Naive thymus-derived CD4-positive, alpha-beta T cell (primary cell): Measurements from ENCODE around the gene EFHC1. TPM values are rescaled to one million over a fixed set of nuclear protein-coding genes. Genes with fewer than 3 reads are reported as not detected.

Experiments
- ATAC-seq: fragments of 150-1000 bp; cut with Tn5 transposase; 2 replicates; pipeline ENCODE4 v1.10.0; 2021; ENCODE audit warnings: mild to moderate bottlenecking, moderate library complexity
- CTCF ChIA-PET: fragments of 350-600 bp; sonication (Branson Sonifier 250); formaldehyde crosslinking; loops from one replicate; lab custom pipeline; 2021; ENCODE audit warnings: antibody characterized with exemption; lab: Charles Lee
- POLR2A ChIA-PET: fragments of 350-600 bp; sonication (Branson Sonifier 250); formaldehyde crosslinking; loops from one replicate; lab custom pipeline; 2021; ENCODE audit warnings: antibody characterized with exemption, inconsistent platforms; lab: Charles Lee
- DNase-seq, 9 donors: peaks; one replicate each; pipeline versions ENCODE4 v3.0.0 to v3.0.0-alpha.2; 2020 to 2022; ENCODE audit warnings: mixed read lengths in 1 of 9
- H3K27ac ChIP-seq: one replicate; pipeline ENCODE4 v1.7.0; 2013; ENCODE audit warnings: mild to moderate bottlenecking, low read depth, low read length, moderate library complexity
- H3K27me3 ChIP-seq, 2 donors: one replicate each; pipeline ENCODE4 v1.7.0; 2013; ENCODE audit warnings: low read length in 2 of 2, mild to moderate bottlenecking in 2 of 2, moderate library complexity in 2 of 2; ENCODE audit not compliant: control insufficient read depth in 2 of 2, insufficient read depth in 2 of 2
- H3K36me3 ChIP-seq, 3 experiments: 1 replicate in 2 of 3; 2 replicates in 1 of 3; pipeline ENCODE4 v1.7.0; 2013; ENCODE audit warnings: low read length in 3 of 3, mild to moderate bottlenecking in 3 of 3, moderate library complexity in 1 of 3; ENCODE audit not compliant: insufficient read depth in 3 of 3, control insufficient read depth in 2 of 3
- H3K4me1 ChIP-seq, 2 donors: one replicate each; pipeline ENCODE4 v1.7.0; 2013; ENCODE audit warnings: low read length in 2 of 2, mild to moderate bottlenecking in 2 of 2, moderate library complexity in 1 of 2; ENCODE audit not compliant: control insufficient read depth in 2 of 2, insufficient read depth in 2 of 2
- H3K4me3 ChIP-seq: 2 replicates; pipeline ENCODE4 v1.7.0; 2013; ENCODE audit warnings: mild to moderate bottlenecking, low read length
- H3K9me3 ChIP-seq, 3 experiments: 1 replicate in 2 of 3; 2 replicates in 1 of 3; pipeline ENCODE4 v1.7.0; 2013; ENCODE audit warnings: low read length in 3 of 3; ENCODE audit not compliant: control insufficient read depth in 2 of 3
- H3K27ac Mint-ChIP-seq, 9 donors: one replicate each; pipeline ENCODE4 v1.8.0; 2020 to 2022; ENCODE audit warnings: mixed read lengths in 9 of 9, mild to moderate bottlenecking in 8 of 9, moderate library complexity in 5 of 9, inconsistent platforms in 2 of 9
- H3K27me3 Mint-ChIP-seq, 5 donors: one replicate each; pipeline ENCODE4 v1.8.0; 2021 to 2022; ENCODE audit warnings: mixed read lengths in 5 of 5, mild to moderate bottlenecking in 1 of 5
- H3K36me3 Mint-ChIP-seq, 5 donors: one replicate each; pipeline ENCODE4 v1.8.0; 2020 to 2022; ENCODE audit warnings: mixed read lengths in 5 of 5, mild to moderate bottlenecking in 3 of 5, inconsistent platforms in 1 of 5
- H3K4me1 Mint-ChIP-seq, 7 donors: one replicate each; pipeline ENCODE4 v1.8.0; 2020 to 2022; ENCODE audit warnings: mixed read lengths in 7 of 7, mild to moderate bottlenecking in 3 of 7, inconsistent platforms in 1 of 7
- H3K4me3 Mint-ChIP-seq, 10 donors: one replicate each; pipeline ENCODE4 v1.8.0; 2020 to 2022; ENCODE audit warnings: mild to moderate bottlenecking in 10 of 10, mixed read lengths in 10 of 10, moderate library complexity in 6 of 10, inconsistent platforms in 2 of 10
- H3K9me3 Mint-ChIP-seq, 11 donors: one replicate each; pipeline ENCODE4 v1.8.0; 2020 to 2022; ENCODE audit warnings: mixed read lengths in 11 of 11, mild to moderate bottlenecking in 4 of 11, inconsistent platforms in 1 of 11, moderate library complexity in 1 of 11
- intact Hi-C, 2 donors: fragments of 100-400 bp; cut with micrococcal nuclease; formaldehyde crosslinking; loops; one replicate each; pipeline ENCODE4 v1.15.1; 2023
- polyA plus RNA-seq, 2 donors: library from polyadenylated mRNA; unstranded; fragments of 300-500 nt; fragmentation: Illumina TruSeq; gene quantifications; one replicate each; pipeline ENCODE4 v1.2.3, GENCODE V29; 2021
- total RNA-seq, 6 experiments: library from RNA in 5 of 6; stranded (reverse) in 5 of 6; gene quantifications; 1 replicate in 5 of 6; 2 replicates in 1 of 6; pipeline ENCODE4 v1.2.3 and lab custom pipeline; 2021 to 2026

EFHC1 gene
- total and polyA plus RNA-seq, 7 experiments from 2014 or later, result 1.9 to 13.8 (median 5.8) TPM

DNA sequence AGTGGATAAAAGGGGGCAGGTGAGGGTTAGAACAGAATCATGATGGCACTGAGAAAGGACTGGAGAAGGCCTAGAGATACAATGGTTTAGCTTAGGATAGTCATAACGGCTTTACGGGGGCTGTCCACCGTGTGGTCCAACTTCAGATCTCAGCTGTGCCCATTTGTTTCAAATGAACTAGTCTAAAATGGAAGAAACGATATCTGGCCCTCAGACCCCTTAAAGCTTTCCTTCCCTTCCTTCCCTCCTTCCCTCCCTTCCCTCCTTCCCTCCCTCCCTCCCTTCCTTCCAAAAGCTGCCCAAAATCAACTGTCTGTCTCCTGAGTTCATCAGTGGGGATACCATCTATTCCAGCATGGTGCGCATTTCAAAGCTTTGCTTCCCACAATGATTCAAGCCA lies 128.9 kb downstream of the EFHC1 start:
- Mint-ChIP-seq H3K27me3 (no peaks in the 10 kb centered on the region), H3K4me3 (no peak overlapping the region), H3K36me3 (peaks cover 0 to 24% (median 10%) of the 10 kb centered on the region in 5 donors), H3K4me1 (peaks cover 13 to 72% (median 50%) of the 10 kb centered on the region in 7 donors), H3K27ac (no peak overlapping the region), H3K9me3 (no peaks in the 10 kb centered on the region)
- DNase-seq (no peak), ATAC-seq (no peak)
- no peaks in the 10 kb centered on the region for H3K9me3 ChIP-seq
- POLR2A ChIA-PET, result no interaction called here
- H3K4me1 ChIP-seq, result no peaks in the 10 kb centered on the region
- intact Hi-C loops, result no loop called here
- CTCF ChIA-PET, result no interaction called here
- H3K4me3 ChIP-seq, result no peak overlapping the region
- H3K27ac ChIP-seq, result no peak overlapping the region
- no peaks in the 10 kb centered on the region for H3K36me3 ChIP-seq
- no peaks in the 10 kb centered on the region for H3K27me3 ChIP-seq

DNA sequence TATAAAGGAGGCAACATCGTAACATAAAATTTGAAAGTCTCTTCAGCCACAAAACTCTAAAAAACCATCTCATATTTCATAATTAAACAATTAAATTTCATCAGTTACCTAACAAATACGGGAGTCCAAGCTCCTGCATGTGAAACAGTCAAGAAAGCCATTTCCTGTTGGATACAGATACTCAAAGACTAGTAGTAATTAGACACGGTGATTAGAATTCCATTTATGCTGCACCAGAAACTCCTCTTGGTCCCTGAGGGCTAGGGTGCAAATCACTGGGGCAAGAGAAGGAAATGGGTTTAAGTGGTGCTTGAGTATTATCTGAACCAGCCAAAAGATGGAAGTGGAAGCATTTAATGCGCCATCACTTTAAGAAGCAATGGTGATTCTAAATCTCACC lies 129.3 kb downstream of the EFHC1 start:
- intact Hi-C loops, result no loop called here
- ATAC-seq, result no peak
- Mint-ChIP-seq H3K36me3 (peaks cover 0 to 20% (median 10%) of the 10 kb centered on the region in 5 donors), H3K27ac (peak overlapping the region in 1 of 9 donors; percentile 10), H3K9me3 (no peaks in the 10 kb centered on the region), H3K4me3 (no peak overlapping the region), H3K4me1 (peaks cover 10 to 69% (median 48%) of the 10 kb centered on the region in 7 donors), H3K27me3 (no peaks in the 10 kb centered on the region)
- ChIA-PET CTCF (interaction anchor here (1.1 kb wide), 1 partner anchor 30 kb away, joined by 3 read pairs; no protein-coding TSS in a partner anchor), POLR2A (no interaction called here)
- H3K27ac ChIP-seq, result no peak overlapping the region
- H3K9me3 ChIP-seq, result no peaks in the 10 kb centered on the region
- DNase-seq, result no peak
- no peaks in the 10 kb centered on the region for H3K27me3 ChIP-seq
- no peaks in the 10 kb centered on the region for H3K4me1 ChIP-seq
- no peaks in the 10 kb centered on the region for H3K36me3 ChIP-seq
- H3K4me3 ChIP-seq, result no peak overlapping the region

DNA sequence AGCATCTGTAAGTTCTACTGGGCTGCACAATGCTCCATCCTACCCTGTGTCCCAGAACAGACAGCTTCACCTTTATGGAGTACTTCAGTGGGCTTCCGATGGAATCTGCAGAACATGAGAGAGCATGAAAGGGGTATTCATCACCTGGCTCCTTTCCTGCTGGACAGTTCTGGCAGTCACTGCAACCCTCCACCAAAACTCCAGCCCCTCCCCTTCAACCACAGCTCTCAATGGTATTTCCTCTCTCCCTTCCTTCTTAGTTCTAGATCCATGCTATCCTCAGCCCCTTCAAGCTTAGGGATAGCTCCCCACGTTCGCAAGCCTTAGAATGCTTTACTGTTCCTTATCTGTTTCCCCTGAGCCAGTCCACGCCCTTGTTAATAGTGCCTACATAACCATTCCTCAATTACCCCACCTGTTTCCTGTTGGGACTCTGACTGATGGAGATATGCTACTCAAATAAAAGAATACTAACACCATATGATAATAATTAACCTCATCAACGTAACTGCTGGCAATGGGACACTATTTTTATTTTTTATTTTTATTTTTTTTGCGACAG lies 130.0 kb downstream of the EFHC1 start:
- Histone ChIP-seq H3K9me3 (no peaks in the 10 kb centered on the region), H3K27me3 (no peaks in the 10 kb centered on the region), H3K4me3 (no peak overlapping the region), H3K4me1 (no peaks in the 10 kb centered on the region), H3K27ac (no peak overlapping the region), H3K36me3 (no peaks in the 10 kb centered on the region)
- ChIA-PET POLR2A (no interaction called here), CTCF (interaction anchor here (1.1 kb wide), 1 partner anchor 30 kb away, joined by 3 read pairs; no protein-coding TSS in a partner anchor)
- no peak overlapping the region for H3K4me3 Mint-ChIP-seq
- no peaks in the 10 kb centered on the region for H3K27me3 Mint-ChIP-seq
- peaks cover 0 to 19% (median 10%) of the 10 kb centered on the region in 5 donors for H3K36me3 Mint-ChIP-seq
- no peaks in the 10 kb centered on the region for H3K9me3 Mint-ChIP-seq
- H3K27ac Mint-ChIP-seq, result no peak overlapping the region
- peaks cover 9 to 65% (median 46%) of the 10 kb centered on the region in 7 donors for H3K4me1 Mint-ChIP-seq
- ATAC-seq (no peak), DNase-seq (no peak)
- intact Hi-C loops, result no loop called here

DNA sequence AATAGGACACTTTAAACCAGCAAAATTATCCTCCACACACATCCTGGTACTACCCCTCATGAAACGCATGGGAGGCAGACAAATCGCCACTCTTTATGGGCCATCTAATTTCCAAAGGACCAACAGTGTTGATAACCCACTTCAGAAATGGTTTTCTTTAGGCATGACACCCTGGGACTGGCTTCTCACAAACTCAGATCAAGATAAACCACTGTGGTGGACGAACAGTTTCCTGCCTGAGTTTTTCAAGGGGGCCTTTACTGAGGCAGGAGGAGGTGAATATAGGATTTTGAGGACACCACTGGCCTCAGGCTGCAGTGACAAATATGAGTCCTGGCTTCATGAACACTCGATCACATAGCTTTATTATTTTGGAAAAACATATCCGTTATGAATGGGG lies 130.7 kb downstream of the EFHC1 start:
- H3K36me3 Mint-ChIP-seq, result peaks cover 0 to 19% (median 10%) of the 10 kb centered on the region in 5 donors
- CTCF ChIA-PET, result no interaction called here
- POLR2A ChIA-PET, result no interaction called here
- Histone ChIP-seq H3K36me3 (no peaks in the 10 kb centered on the region), H3K4me3 (no peak overlapping the region), H3K27me3 (no peaks in the 10 kb centered on the region), H3K9me3 (no peaks in the 10 kb centered on the region), H3K4me1 (no peaks in the 10 kb centered on the region), H3K27ac (no peak overlapping the region)
- intact Hi-C loops, result no loop called here
- no peak overlapping the region for H3K4me3 Mint-ChIP-seq
- no peaks in the 10 kb centered on the region for H3K27me3 Mint-ChIP-seq
- no peak overlapping the region for H3K27ac Mint-ChIP-seq
- ATAC-seq, result no peak
- H3K9me3 Mint-ChIP-seq, result no peaks in the 10 kb centered on the region
- peaks cover 7 to 60% (median 42%) of the 10 kb centered on the region in 7 donors for H3K4me1 Mint-ChIP-seq
- DNase-seq, result no peak

DNA sequence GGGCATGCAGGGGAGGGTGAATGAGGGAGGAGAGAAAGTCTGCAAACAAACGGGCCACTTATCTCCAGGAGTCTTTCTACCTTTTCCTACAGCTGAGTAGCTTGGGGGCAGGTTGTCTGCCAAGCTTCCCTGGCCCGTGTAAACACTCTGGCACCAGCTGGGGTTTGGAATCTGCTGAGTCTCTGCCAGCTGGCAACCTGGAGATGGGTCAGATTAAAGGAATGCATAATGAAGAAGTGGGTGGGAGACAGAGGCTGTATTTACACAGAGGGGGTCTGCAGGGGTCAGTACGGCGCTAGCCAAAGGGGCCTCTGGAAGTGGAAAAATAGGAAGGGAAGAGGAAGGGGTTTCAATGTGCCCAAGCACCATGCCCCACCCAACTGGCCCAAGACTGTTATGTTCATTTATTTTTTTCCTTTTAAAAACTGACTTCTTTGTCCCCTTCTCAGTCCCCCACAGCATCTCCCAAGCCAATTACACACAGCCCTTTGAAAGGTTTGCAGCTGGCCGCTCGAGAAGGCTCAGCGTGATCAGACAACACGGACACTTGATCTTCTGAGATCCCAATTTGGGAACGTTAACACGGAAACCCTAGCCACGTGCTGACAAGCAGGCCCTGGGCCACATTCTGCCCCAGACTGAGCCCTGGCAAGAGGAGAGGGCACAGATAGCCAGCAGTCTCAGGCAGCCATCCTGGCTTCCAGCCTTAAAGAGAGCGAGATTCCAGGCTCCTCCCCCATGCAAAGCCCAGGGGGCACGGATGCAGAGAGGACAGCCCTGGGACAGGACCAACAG lies 131.5 kb downstream of the EFHC1 start:
- H3K4me3 ChIP-seq, result no peak overlapping the region
- H3K9me3 ChIP-seq, result no peaks in the 10 kb centered on the region
- H3K4me1 Mint-ChIP-seq, result peaks cover 0 to 55% (median 35%) of the 10 kb centered on the region in 7 donors
- DNase-seq, result no peak
- H3K36me3 ChIP-seq, result no peaks in the 10 kb centered on the region
- no peak overlapping the region for H3K27ac ChIP-seq
- no peaks in the 10 kb centered on the region for H3K9me3 Mint-ChIP-seq
- POLR2A ChIA-PET, result no interaction called here
- no peaks in the 10 kb centered on the region for H3K27me3 Mint-ChIP-seq
- H3K27ac Mint-ChIP-seq, result peak overlapping the region in 1 of 9 donors; percentile 41
- no peaks in the 10 kb centered on the region for H3K4me1 ChIP-seq
- intact Hi-C loops, result no loop called here
- no peak for ATAC-seq
- no peak overlapping the region for H3K4me3 Mint-ChIP-seq
- no peaks in the 10 kb centered on the region for H3K27me3 ChIP-seq
- CTCF ChIA-PET, result no interaction called here
- H3K36me3 Mint-ChIP-seq, result peaks cover 0 to 19% (median 7%) of the 10 kb centered on the region in 5 donors

DNA sequence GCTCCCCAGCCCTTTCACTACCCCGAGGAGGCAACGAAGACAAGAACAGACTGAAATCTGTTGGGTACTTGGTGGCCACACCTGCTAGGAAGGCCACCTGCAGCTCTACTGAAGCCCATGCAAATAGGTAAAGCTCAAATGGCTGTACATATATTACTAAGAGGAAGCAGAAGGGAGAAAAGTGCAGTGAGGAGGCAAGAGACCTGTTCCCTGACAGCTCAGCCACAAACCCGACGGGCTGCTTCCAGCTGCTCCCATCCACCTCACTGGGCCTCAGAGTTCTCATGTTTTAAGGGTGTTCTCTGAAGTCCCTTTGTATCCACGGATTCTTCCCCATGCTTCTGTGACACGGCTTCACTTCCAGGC lies 132.1 kb downstream of the EFHC1 start:
- no peaks in the 10 kb centered on the region for H3K36me3 ChIP-seq
- Mint-ChIP-seq H3K4me1 (peaks cover 0 to 50% (median 31%) of the 10 kb centered on the region in 7 donors), H3K4me3 (no peak overlapping the region), H3K9me3 (no peaks in the 10 kb centered on the region), H3K27ac (peak overlapping the region in 1 of 9 donors; percentile 41), H3K36me3 (peaks cover 0 to 19% (median 7%) of the 10 kb centered on the region in 5 donors), H3K27me3 (no peaks in the 10 kb centered on the region)
- no peaks in the 10 kb centered on the region for H3K9me3 ChIP-seq
- intact Hi-C loops, result no loop called here
- POLR2A ChIA-PET, result no interaction called here
- H3K4me3 ChIP-seq, result no peak overlapping the region
- DNase-seq (no peak), ATAC-seq (no peak)
- no peaks in the 10 kb centered on the region for H3K4me1 ChIP-seq
- H3K27me3 ChIP-seq, result no peaks in the 10 kb centered on the region
- H3K27ac ChIP-seq, result no peak overlapping the region
- CTCF ChIA-PET, result no interaction called here
